ENCODE results near the gene SLC30A3. TPM values are rescaled to one million over a fixed set of nuclear protein-coding genes. Genes with fewer than 3 reads are reported as not detected.

Gene SLC30A3
- total RNA-seq, 1 donor from 2014 or later = 5.5 TPM

- no peak for DNase-seq (ENCODE audit: low spot score)
These were observed 57.6 kb downstream of the SLC30A3 start for GRCh38 chr2:27205206-27205605.

GRCh38 chr2:27204566-27204965 lies 58.3 kb downstream of the SLC30A3 start:
- DNase-seq (ENCODE audit: low spot score) = no peak

- DNase-seq (ENCODE audit: low spot score) = no peak
These were observed 59.1 kb downstream of the SLC30A3 start for GRCh38 chr2:27203741-27204140.

Other genes starting within 250 kb of the SLC30A3 start
- gene TMEM214, start 230.1 kb downstream of the SLC30A3 start, total RNA-seq (ENCODE audit: insufficient read depth, low replicate concordance) = 28.2 TPM
- 5.5 TPM for gene AGBL5, start 211.4 kb downstream of the SLC30A3 start, total RNA-seq (ENCODE audit: insufficient read depth, low replicate concordance)
- gene OST4, start 191.4 kb downstream of the SLC30A3 start, total RNA-seq (ENCODE audit: insufficient read depth, low replicate concordance) = 441 TPM
- 287 TPM for gene EMILIN1, start 184.4 kb downstream of the SLC30A3 start, total RNA-seq (ENCODE audit: insufficient read depth, low replicate concordance)
- gene KHK, start 176.3 kb downstream of the SLC30A3 start, total RNA-seq (ENCODE audit: insufficient read depth, low replicate concordance) = 3.4 TPM
- gene CGREF1, start 143.9 kb downstream of the SLC30A3 start, total RNA-seq (ENCODE audit: insufficient read depth, low replicate concordance) = 11.6 TPM
- 1.2 TPM for gene ABHD1, start 139.2 kb downstream of the SLC30A3 start, total RNA-seq (ENCODE audit: insufficient read depth, low replicate concordance)
- 20.2 TPM for gene PREB, start 128.4 kb downstream of the SLC30A3 start, total RNA-seq (ENCODE audit: insufficient read depth, low replicate concordance)
- gene PRR30, start 123.6 kb downstream of the SLC30A3 start, total RNA-seq (ENCODE audit: insufficient read depth, low replicate concordance) = not detected
- gene TCF23, start 114.0 kb downstream of the SLC30A3 start, total RNA-seq (ENCODE audit: insufficient read depth, low replicate concordance) = 1.7 TPM
- 112 TPM for gene ATRAID, start 51.0 kb downstream of the SLC30A3 start, total RNA-seq (ENCODE audit: insufficient read depth, low replicate concordance)
- gene SLC5A6, start 50.8 kb downstream of the SLC30A3 start, total RNA-seq (ENCODE audit: insufficient read depth, low replicate concordance) = 13.0 TPM
- 45.0 TPM for gene CAD, start 45.7 kb downstream of the SLC30A3 start, total RNA-seq (ENCODE audit: insufficient read depth, low replicate concordance)
- gene DNAJC5G, start 12.4 kb upstream of the SLC30A3 start, total RNA-seq (ENCODE audit: insufficient read depth, low replicate concordance) = not detected
- 5.1 TPM for gene TRIM54, start 19.4 kb upstream of the SLC30A3 start, total RNA-seq (ENCODE audit: insufficient read depth, low replicate concordance)
- gene UCN, start 45.4 kb upstream of the SLC30A3 start, total RNA-seq (ENCODE audit: insufficient read depth, low replicate concordance) = 1.4 TPM
- gene MPV17, start 60.0 kb upstream of the SLC30A3 start, total RNA-seq (ENCODE audit: insufficient read depth, low replicate concordance) = 27.9 TPM
- gene GTF3C2, start 93.7 kb upstream of the SLC30A3 start, total RNA-seq (ENCODE audit: insufficient read depth, low replicate concordance) = 31.8 TPM
- gene EIF2B4, start 107.3 kb upstream of the SLC30A3 start, total RNA-seq (ENCODE audit: insufficient read depth, low replicate concordance) = 10.1 TPM
- 98.0 TPM for gene SNX17, start 107.6 kb upstream of the SLC30A3 start, total RNA-seq (ENCODE audit: insufficient read depth, low replicate concordance)
- 8.4 TPM for gene ZNF513, start 117.7 kb upstream of the SLC30A3 start, total RNA-seq (ENCODE audit: insufficient read depth, low replicate concordance)
- 28.2 TPM for gene PPM1G, start 146.5 kb upstream of the SLC30A3 start, total RNA-seq (ENCODE audit: insufficient read depth, low replicate concordance)
- 89.3 TPM for gene NRBP1, start 165.6 kb upstream of the SLC30A3 start, total RNA-seq (ENCODE audit: insufficient read depth, low replicate concordance)
- not detected for gene KRTCAP3, start 179.3 kb upstream of the SLC30A3 start, total RNA-seq (ENCODE audit: insufficient read depth, low replicate concordance)
- gene IFT172, start 226.7 kb upstream of the SLC30A3 start, total RNA-seq (ENCODE audit: insufficient read depth, low replicate concordance) = 21.4 TPM
- gene FNDC4, start 232.2 kb upstream of the SLC30A3 start, total RNA-seq (ENCODE audit: insufficient read depth, low replicate concordance) = 3.1 TPM
- not detected for gene GCKR, start 233.8 kb upstream of the SLC30A3 start, total RNA-seq (ENCODE audit: insufficient read depth, low replicate concordance)

All from umbilical cord (tissue), 2 donors.